AG09319 (cell line): Measurements from ENCODE around the gene NDRG4.

ENCODE experiments used
- DNase-seq: peaks from one replicate; pipeline ENCODE4 v3.0.0-alpha.2; 2010; ENCODE audit warnings: low read depth; ENCODE audit errors: extremely low read depth
- CTCF ChIP-seq: IDR thresholded peaks from 2 replicates; pipeline ENCODE4 v1.5.1; 2011; ENCODE audit warnings: low read depth, mild to moderate bottlenecking, inconsistent platforms, low read length, moderate library complexity

The NDRG4 gene

GRCh38 chr16:58462089-58462488 is 37.9 kb upstream of the NDRG4 start:
- no peak for DNase-seq
- TF ChIP-seq CTCF = no peak

GRCh38 chr16:58462499-58462996 is 37.4 kb upstream of the NDRG4 start:
- DNase-seq = no peak
- TF ChIP-seq CTCF = no peak

GRCh38 chr16:58462997-58463941 is 36.7 kb upstream of the NDRG4 start:
- TF ChIP-seq CTCF = no peak
- DNase-seq = no peak

GRCh38 chr16:58464047-58464915 is 35.7 kb upstream of the NDRG4 start:
- TF ChIP-seq CTCF = no peak
- DNase-seq = no peak

- TF ChIP-seq CTCF = no peak; the same call in 1 of the 2 replicates
- DNase-seq = no peak
These were observed 34.8 kb upstream of the NDRG4 start for GRCh38 chr16:58464916-58465731.

GRCh38 chr16:58465817-58466216 is 34.1 kb upstream of the NDRG4 start:
- TF ChIP-seq CTCF = no peak
- DNase-seq = no peak
